Posterior vena cava (tissue), 2 donors: ENCODE data around the gene DBNDD1. TPM values are rescaled to one million over a fixed set of nuclear protein-coding genes. Genes with fewer than 3 reads are reported as not detected.

Experiments used
- total RNA-seq, 2 donors: library from RNA; stranded (reverse); fragmentation: NEBNext Ultra II Directional; extraction: Animal tissue kit (Norgen Biotek cat#: 25700); gene quantifications; one replicate each; pipeline ENCODE4 v1.2.1, GENCODE V29; 2021
- donor health status: DM: yes; HTN: yes; CAD: no.
- donor health status: DM: yes; HTN: yes; CAD: no.

Gene DBNDD1
- total RNA-seq, 2 donors from 2014 or later = 0.88 to 2.7 TPM

Other genes starting within 250 kb of the DBNDD1 start
- 1 to 10 TPM; 3.0 to 5.0 TPM for gene FANCA, start 202.8 kb downstream of the DBNDD1 start, total RNA-seq
- gene SPIRE2, start 191.0 kb downstream of the DBNDD1 start, total RNA-seq = 1 to 10 TPM in 1 of 2 donors, under 1 TPM in 1; 0.33 to 1.0 TPM
- gene TCF25, start 145.9 kb downstream of the DBNDD1 start, total RNA-seq = 100 to 1,000 TPM; 127 to 158 TPM
- 1 to 10 TPM; 2.7 to 5.4 TPM for gene MC1R, start 100.6 kb downstream of the DBNDD1 start, total RNA-seq
- 10 to 100 TPM in 1 of 2 donors, 1 to 10 TPM in 1; 5.9 to 16.1 TPM for gene TUBB3, start 96.1 kb downstream of the DBNDD1 start, total RNA-seq
- gene DEF8, start 70.7 kb downstream of the DBNDD1 start, total RNA-seq = 10 to 100 TPM; 54.0 to 58.6 TPM
- gene PRDM7, start 57.9 kb upstream of the DBNDD1 start, total RNA-seq = not detected